Endothelial cell of umbilical vein (primary cell): ENCODE measurements around the gene RBM45. TPM values are rescaled to one million over a fixed set of nuclear protein-coding genes. Genes with fewer than 3 reads are reported as not detected.

ENCODE experiments used
- Bru-seq: library from RNA; stranded (reverse); fragments of 400-500 nt; gene quantifications from one replicate; lab custom pipeline; 2021; lab: Mats Ljungman, UMichigan
- BruChase-seq, 2 experiments: library from RNA; stranded (reverse); fragments of 400-500 nt; gene quantifications; one replicate each; lab custom pipeline; 2021; lab: Mats Ljungman, UMichigan
- BruUV-seq: library from RNA; stranded (reverse); fragments of 400-500 nt; replicated peaks from 2 replicates; lab custom pipeline; 2021; lab: Mats Ljungman, UMichigan
- CTCF ChIA-PET: fragments of 300-600, 350-600 bp; sonication (Branson Sonifier 250); formaldehyde crosslinking; loops from one replicate; lab custom pipeline; 2021; ENCODE audit warnings: antibody characterized with exemption, inconsistent platforms; lab: Charles Lee
- POLR2A ChIA-PET: fragments of 300-600, 350-600 bp; sonication (Branson Sonifier 250); formaldehyde crosslinking; loops from one replicate; lab custom pipeline; 2021; ENCODE audit warnings: antibody characterized with exemption, inconsistent platforms; lab: Charles Lee
- DNase-seq: peaks from one replicate; pipeline ENCODE4 v3.0.0-alpha.2; 2011; ENCODE audit warnings: low read depth, low spot score
- FAIRE-seq: peaks from 2 replicates; lab custom pipeline; 2011; peaks lifted over from hg19 to GRCh38; lab: Jason Lieb, UNC
- H2AFZ ChIP-seq: 2 replicates; pipeline ENCODE4 v1.6.0; 2012; ENCODE audit warnings: low read depth, low read length, control low read depth, inconsistent platforms
- H3K27ac ChIP-seq: 2 replicates; pipeline ENCODE4 v1.5.1; 2011; ENCODE audit warnings: low read depth, mild to moderate bottlenecking, control low read depth, low read length, moderate library complexity; ENCODE audit not compliant: insufficient read depth
- H3K27me3 ChIP-seq, 2 experiments: 2 replicates each; pipeline versions ENCODE4 v1.6.0 to v1.6.1; 2011; ENCODE audit warnings: low read length in 2 of 2, mixed read lengths in 1 of 2; ENCODE audit not compliant: control insufficient read depth in 2 of 2, insufficient read depth in 2 of 2
- H3K36me3 ChIP-seq, 2 experiments: 2 replicates in 1 of 2; 3 replicates in 1 of 2; pipeline ENCODE4 v1.5.1; 2011; ENCODE audit warnings: low read length in 2 of 2, mild to moderate bottlenecking in 1 of 2, moderate library complexity in 1 of 2; ENCODE audit not compliant: control insufficient read depth in 2 of 2, insufficient read depth in 2 of 2; ENCODE audit errors: extremely low read depth in 1 of 2
- H3K4me1 ChIP-seq: 3 replicates; pipeline ENCODE4 v1.5.1; 2011; ENCODE audit warnings: mild to moderate bottlenecking, low read length; ENCODE audit not compliant: control insufficient read depth, insufficient read depth; ENCODE audit errors: extremely low read depth
- H3K4me2 ChIP-seq: 2 replicates; pipeline ENCODE4 v1.6.1; 2011; ENCODE audit warnings: low read length, control low read depth, mixed read lengths; ENCODE audit not compliant: insufficient read depth
- H3K4me3 ChIP-seq, 3 experiments: fragments of 200-600 bp in 1 of 3; sonication (generic), shearing (Covaris generic) in 1 of 3; replicated peaks in 1 of 3; 2 replicates each; pipeline ENCODE4 v1.5.1; 2011 to 2016; ENCODE audit warnings: control low read depth in 3 of 3, low read length in 3 of 3, mild to moderate bottlenecking in 2 of 3, inconsistent platforms in 1 of 3, low read depth in 1 of 3, moderate library complexity in 1 of 3; ENCODE audit not compliant: insufficient read depth in 1 of 3
- H3K79me2 ChIP-seq: 2 replicates; pipeline ENCODE4 v1.6.0; 2012; ENCODE audit warnings: low read length, inconsistent platforms; ENCODE audit not compliant: control insufficient read depth, insufficient read depth
- H3K9ac ChIP-seq: replicated peaks from 2 replicates; pipeline ENCODE3; 2011; ENCODE audit warnings: low read length, control low read depth; ENCODE audit not compliant: insufficient read depth; ENCODE audit errors: extremely low read depth
- H3K9me1 ChIP-seq: replicated peaks from 3 replicates; pipeline ENCODE4 v1.6.0; 2011; ENCODE audit warnings: mild to moderate bottlenecking, low read length; ENCODE audit not compliant: control insufficient read depth, insufficient read depth; ENCODE audit errors: extremely low read depth
- H3K9me3 ChIP-seq: replicated peaks from 2 replicates; pipeline ENCODE4 v1.5.1; 2012; ENCODE audit warnings: low read length, inconsistent platforms; ENCODE audit not compliant: control insufficient read depth, insufficient read depth
- H4K20me1 ChIP-seq: replicated peaks from 2 replicates; pipeline ENCODE3; 2011; ENCODE audit warnings: mild to moderate bottlenecking, low read length; ENCODE audit not compliant: control insufficient read depth, insufficient read depth; ENCODE audit errors: extremely low read depth
- EZH2 ChIP-seq: IDR thresholded peaks from 2 replicates; pipeline ENCODE4 v1.6.1; 2012; ENCODE audit warnings: borderline replicate concordance, low read depth, mild to moderate bottlenecking, moderate library complexity, low read length, inconsistent platforms; ENCODE audit not compliant: severe bottlenecking
- GATA2 ChIP-seq: IDR thresholded peaks from 2 replicates; pipeline ENCODE4 v1.7.0; 2011; ENCODE audit warnings: low read depth, mild to moderate bottlenecking, moderate library complexity, mixed read lengths, low read length; ENCODE audit not compliant: insufficient read length, insufficient read depth
- JUN ChIP-seq: IDR thresholded peaks from 2 replicates; pipeline ENCODE4 v1.6.1; 2011; ENCODE audit warnings: borderline replicate concordance, low read depth; ENCODE audit not compliant: insufficient read length, insufficient read depth
- MAX ChIP-seq: IDR thresholded peaks from 2 replicates; pipeline ENCODE4 v1.6.1; 2011; ENCODE audit not compliant: insufficient read depth, insufficient read length
- MYC ChIP-seq: IDR thresholded peaks from one replicate; pipeline ENCODE4 v1.6.1; 2011; ENCODE audit warnings: mild to moderate bottlenecking, low read depth, low read length
- POLR2A ChIP-seq: IDR thresholded peaks from 2 replicates; pipeline ENCODE4 v1.6.1; 2012; ENCODE audit warnings: low read depth, mild to moderate bottlenecking, control low read depth, low read length
- POLR2AphosphoS5 ChIP-seq: IDR thresholded peaks from 2 replicates; pipeline ENCODE4 v1.6.1; 2012; ENCODE audit warnings: low read depth, mild to moderate bottlenecking, control low read depth, low read length, moderate library complexity; ENCODE audit not compliant: insufficient read depth
- dilution Hi-C: fragments of 300-500 bp; cut with MboI; formaldehyde crosslinking; loops from one replicate; pipeline ENCODE4 v1.15.0; 2019; ENCODE audit warnings: low sequenced_read_pairs; ENCODE audit not compliant: extremely low pct_ligation_motif_present
- intact Hi-C: fragments of 100-400 bp; cut with micrococcal nuclease; formaldehyde crosslinking; loops from one replicate; pipeline ENCODE4 v1.10.0; 2022
- long read RNA-seq: library from polyadenylated mRNA; stranded (forward); transcript quantifications from one replicate; pipeline ENCODE4 v2.0.0, GENCODE V29; 2021
- polyA minus RNA-seq, 3 experiments: library from RNA; depleted of rRNA, polyadenylated mRNA; stranded (reverse); fragments of >200 nt; gene quantifications; 1 replicate in 1 of 3; 2 replicates in 2 of 3; pipeline ENCODE4 v1.2.3, GENCODE V29; 2011
- polyA plus RNA-seq, 4 experiments: library from polyadenylated mRNA; depleted of rRNA in 3 of 4; stranded (reverse) in 3 of 4; unstranded in 1 of 4; fragments of >200 nt; gene quantifications; 2 replicates each; pipeline versions ENCODE4 v1.2.1 to v1.2.3, GENCODE V29; 2011 to 2012; ENCODE audit warnings: missing spikeins in 1 of 4
- total RNA-seq: library from RNA; stranded (reverse); gene quantifications from 2 replicates; pipeline ENCODE4 v1.2.3, GENCODE V29; 2021
- TF ChIP-seq, protein P1 (sequence below), 2 donors: IDR thresholded peaks; 1 replicate in 1 of 2; 2 replicates in 1 of 2; pipeline ENCODE4 v1.5.1; 2011; ENCODE audit warnings: low read length in 2 of 2, mild to moderate bottlenecking in 2 of 2, moderate library complexity in 2 of 2, control low read depth in 1 of 2, inconsistent platforms in 1 of 2, low read depth in 1 of 2; ENCODE audit not compliant: insufficient read depth in 1 of 2; ENCODE audit errors: extremely low read depth in 1 of 2

Gene RBM45
- total RNA-seq (11.2 and 12.4 TPM in 2 replicates), polyA plus RNA-seq (5.5 and 6.8 TPM in 2 replicates), polyA minus RNA-seq (6.8 and 7.1 TPM in 2 replicates), Bru-seq, nascent RNA (percentile 69 among the genes with signal in this experiment), BruChase-seq, experiment 1, labeled RNA remaining after a 6-hour chase (percentile 55 among the genes with signal in this experiment), BruChase-seq, experiment 2, labeled RNA remaining after a 2-hour chase (percentile 60 among the genes with signal in this experiment)
- 8.5 and 9.6 TPM in 2 replicates for polyA plus RNA-seq (2011; cell fraction: cytosol; rRNA removed)
- polyA plus RNA-seq (2011; cell fraction: nucleus; rRNA removed): 14.7 and 17.9 TPM in 2 replicates
- 14.4 and 21.3 TPM in 2 replicates for polyA plus RNA-seq (2012)
- polyA minus RNA-seq (2011; cell fraction: cytosol; rRNA and poly(A)+ RNA removed): 2.6 TPM
- polyA minus RNA-seq (2011; cell fraction: nucleus; rRNA and poly(A)+ RNA removed): 9.1 and 9.4 TPM in 2 replicates
- long read RNA-seq, transcript RBM45-201 (10 exons, 1,785 nt): major isoform, 25 of 35 reads
- long read RNA-seq, transcript RBM45-207 (10 exons, 1,788 nt): minor isoform, 5 of 35 reads
- long read RNA-seq, partial matches to known transcripts: 0 of 35 reads
- long read RNA-seq, other reads (novel, unspliced or antisense): 5 of 35 reads

DNA sequence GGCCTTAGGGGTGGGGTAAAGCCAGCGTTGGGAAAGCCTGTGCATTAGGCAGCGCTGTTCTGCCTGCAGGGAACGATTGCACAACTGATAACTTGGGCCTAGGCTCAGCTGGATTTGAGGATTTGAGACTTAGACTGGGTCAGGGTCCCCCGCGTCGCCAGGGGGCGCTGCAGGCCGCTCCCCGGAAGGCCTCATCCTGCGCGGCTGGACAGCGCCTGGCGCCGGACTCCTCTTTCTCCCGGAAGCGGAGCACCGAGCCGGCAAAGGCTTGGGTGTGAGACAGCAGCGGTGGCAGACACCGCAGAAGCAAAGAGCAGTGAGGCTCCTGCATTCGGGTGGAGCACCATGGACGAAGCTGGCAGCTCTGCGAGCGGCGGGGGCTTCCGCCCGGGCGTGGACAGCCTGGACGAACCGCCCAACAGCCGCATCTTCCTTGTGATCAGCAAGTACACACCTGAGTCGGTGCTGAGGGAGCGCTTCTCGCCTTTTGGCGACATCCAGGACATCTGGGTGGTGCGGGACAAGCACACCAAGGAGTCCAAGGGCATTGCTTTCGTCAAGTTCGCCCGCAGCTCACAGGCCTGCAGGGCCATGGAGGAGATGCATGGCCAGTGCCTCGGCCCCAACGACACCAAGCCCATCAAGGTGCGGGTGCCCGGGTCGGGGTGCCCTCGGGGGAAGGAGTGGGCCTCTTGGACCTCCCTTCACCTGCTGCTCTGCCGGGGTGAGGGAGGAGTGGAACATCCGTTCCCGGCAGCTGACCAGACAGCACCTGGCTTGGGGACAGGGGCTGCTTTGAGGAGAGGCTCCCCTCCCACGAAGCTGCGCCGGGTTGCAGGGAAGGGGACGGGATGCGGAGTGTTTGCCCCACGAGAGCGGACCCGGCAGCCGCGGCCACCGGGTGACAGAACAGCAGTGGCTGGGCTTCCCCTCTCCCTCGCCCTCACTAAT is at the start of gene RBM45:
Gene RBM45, plus strand, starts transcription at position 236 of the 951 bp plus-strand sequence. Its CDS starts 110 bp downstream, at position 346.
- Histone ChIP-seq H3K36me3 (no peaks in the 10 kb centered on the region), H3K4me3 (peak within 1 kb of the TSS; percentile 76 to 84 (median 76)), H4K20me1 (no peaks in the 10 kb centered on the region), H2AFZ (peak within 1 kb of the TSS; percentile 93), H3K9me1 (no peaks in the 10 kb centered on the region), H3K27ac (no peak within 1 kb of the TSS), H3K9ac (peak within 1 kb of the TSS; percentile 59), H3K27me3 (no peaks in the 10 kb centered on the region), H3K9me3 (no peaks in the 10 kb centered on the region), H3K4me2 (peak within 1 kb of the TSS; percentile 61), H3K79me2 (peaks cover 3% of the 10 kb centered on the region), H3K4me1 (peaks cover 6% of the 10 kb centered on the region)
- intact Hi-C loops: loop anchor here (1.0 to 5.0 kb wide), 11 partner anchors 40 to 995 kb away; partner anchors contain the start of genes FKBP7, PDE11A, PJVK and PRKRA
- ChIA-PET POLR2A (interaction anchor here (0.6 to 1.3 kb wide), 2 partner anchors 301 to 833 kb away, joined by 3 to 5 read pairs; no protein-coding TSS in a partner anchor), CTCF (interaction anchor here (0.7 to 3.5 kb wide), 28 partner anchors 8 to 649 kb away, joined by 3 to 59 read pairs (median 4); partner anchors contain the start of genes PJVK and PRKRA)
- BruUV-seq: TSS peak; percentile 30
- FAIRE-seq: peak; percentile 70
- DNase-seq: peak; percentile 84
- TF ChIP-seq JUN (no peak), POLR2A (peak; percentile 92), EZH2 (no peak), MAX (no peak), MYC (no peak), GATA2 (peak; percentile 43), POLR2AphosphoS5 (peak; percentile 77)
- TF ChIP-seq, protein P1, sequence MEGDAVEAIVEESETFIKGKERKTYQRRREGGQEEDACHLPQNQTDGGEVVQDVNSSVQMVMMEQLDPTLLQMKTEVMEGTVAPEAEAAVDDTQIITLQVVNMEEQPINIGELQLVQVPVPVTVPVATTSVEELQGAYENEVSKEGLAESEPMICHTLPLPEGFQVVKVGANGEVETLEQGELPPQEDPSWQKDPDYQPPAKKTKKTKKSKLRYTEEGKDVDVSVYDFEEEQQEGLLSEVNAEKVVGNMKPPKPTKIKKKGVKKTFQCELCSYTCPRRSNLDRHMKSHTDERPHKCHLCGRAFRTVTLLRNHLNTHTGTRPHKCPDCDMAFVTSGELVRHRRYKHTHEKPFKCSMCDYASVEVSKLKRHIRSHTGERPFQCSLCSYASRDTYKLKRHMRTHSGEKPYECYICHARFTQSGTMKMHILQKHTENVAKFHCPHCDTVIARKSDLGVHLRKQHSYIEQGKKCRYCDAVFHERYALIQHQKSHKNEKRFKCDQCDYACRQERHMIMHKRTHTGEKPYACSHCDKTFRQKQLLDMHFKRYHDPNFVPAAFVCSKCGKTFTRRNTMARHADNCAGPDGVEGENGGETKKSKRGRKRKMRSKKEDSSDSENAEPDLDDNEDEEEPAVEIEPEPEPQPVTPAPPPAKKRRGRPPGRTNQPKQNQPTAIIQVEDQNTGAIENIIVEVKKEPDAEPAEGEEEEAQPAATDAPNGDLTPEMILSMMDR (IDR thresholded peaks at IDR 0.05; ENCODE audit: extremely low read depth in 1 of 2, insufficient read depth in 1 of 2, low read depth in 1 of 2, low read length in 2 of 2): peak; percentile 98 to 100
- dilution Hi-C loops: no loop called here
